GM21360 (cell line): ENCODE results near the gene KIF2A.
"Not testable (repeated sequence)": the region's sequence is repeated elsewhere in the genome, so short reads cannot be mapped to it uniquely, and the experiment has no call there.

Experiments used
- ATAC-seq: cut with Tn5 transposase; IDR thresholded peaks from one replicate; pipeline ENCODE4 v1.9.1; 2021; ENCODE audit warnings: mild to moderate bottlenecking, moderate library complexity; ENCODE audit not compliant: unreplicated experiment

The KIF2A gene

GRCh38 chr5:62289813-62290212, 16.2 kb upstream of the KIF2A start:
- ATAC-seq: no peak

GRCh38 chr5:62291829-62292228, 14.2 kb upstream of the KIF2A start:
- not testable (repeated sequence) for ATAC-seq

GRCh38 chr5:62296998-62297397, 9.0 kb upstream of the KIF2A start:
- ATAC-seq: no peak

GRCh38 chr5:62298118-62298517, 7.9 kb upstream of the KIF2A start:
- ATAC-seq: no peak

- no peak for ATAC-seq
Observed at GRCh38 chr5:62299101-62299500, 6.9 kb upstream of the KIF2A start.

- no peak for ATAC-seq
Observed at GRCh38 chr5:62299600-62299999, 6.4 kb upstream of the KIF2A start.

GRCh38 chr5:62305358-62305714, 670 bp upstream of the KIF2A start:
- no peak for ATAC-seq

GRCh38 chr5:62306323-62306895, 403 bp downstream of the KIF2A start:
- ATAC-seq: peak; percentile 19

- ATAC-seq: peak; percentile 21
Observed at GRCh38 chr5:62306896-62307689, 1.1 kb downstream of the KIF2A start.

- no peak for ATAC-seq
Observed at GRCh38 chr5:62308439-62308838, 2.4 kb downstream of the KIF2A start.

GRCh38 chr5:62309107-62309506, 3.1 kb downstream of the KIF2A start:
- no peak for ATAC-seq

- no peak for ATAC-seq
Observed at GRCh38 chr5:62310426-62311143, 4.6 kb downstream of the KIF2A start.

GRCh38 chr5:62312036-62312435, 6.0 kb downstream of the KIF2A start:
- no peak for ATAC-seq

- no peak for ATAC-seq
Observed at GRCh38 chr5:62312674-62313073, 6.7 kb downstream of the KIF2A start.

GRCh38 chr5:62314213-62314830, 8.3 kb downstream of the KIF2A start:
- no peak for ATAC-seq

GRCh38 chr5:62315376-62316175, 9.6 kb downstream of the KIF2A start:
- no peak for ATAC-seq

GRCh38 chr5:62316176-62316502, 10.1 kb downstream of the KIF2A start:
- ATAC-seq: no peak

GRCh38 chr5:62317810-62318209, 11.8 kb downstream of the KIF2A start:
- ATAC-seq: no peak

- ATAC-seq: no peak
Observed at GRCh38 chr5:62322484-62322883, 16.5 kb downstream of the KIF2A start.

GRCh38 chr5:62326302-62326701, 20.3 kb downstream of the KIF2A start:
- ATAC-seq: peak; percentile 66

GRCh38 chr5:62326702-62327101, 20.7 kb downstream of the KIF2A start:
- no peak for ATAC-seq
